Stimulated activated naive CD8-positive, alpha-beta T cell treated with anti-CD3 and anti-CD28 coated beads, Interleukin-15, Interleukin-2, amounts not matched to agents 100 ng/mL and 50 ng/mL, for 24 hours (primary cell): Measurements from ENCODE around the gene SMURF2.
A peak's percentile ranks its signal among the peaks of the same experiment; 100 is the strongest.
"Not testable (repeated sequence)": the region's sequence is repeated elsewhere in the genome, so short reads cannot be mapped to it uniquely, and the experiment has no call there.

Experiments
- H3K27ac Mint-ChIP-seq: one replicate; pipeline ENCODE4 v1.8.0; 2021; ENCODE audit warnings: mild to moderate bottlenecking, mixed read lengths
- H3K27me3 Mint-ChIP-seq: one replicate; pipeline ENCODE4 v1.8.0; 2021; ENCODE audit warnings: mixed read lengths
- H3K36me3 Mint-ChIP-seq: one replicate; pipeline ENCODE4 v1.8.0; 2021; ENCODE audit warnings: low read depth, mixed read lengths
- H3K4me1 Mint-ChIP-seq: one replicate; pipeline ENCODE4 v1.8.0; 2021; ENCODE audit warnings: low read depth, mixed read lengths
- H3K4me3 Mint-ChIP-seq: one replicate; pipeline ENCODE4 v1.8.0; 2021; ENCODE audit warnings: mild to moderate bottlenecking, mixed read lengths
- H3K9me3 Mint-ChIP-seq: one replicate; pipeline ENCODE4 v1.8.0; 2021; ENCODE audit warnings: mixed read lengths

SMURF2 gene

DNA sequence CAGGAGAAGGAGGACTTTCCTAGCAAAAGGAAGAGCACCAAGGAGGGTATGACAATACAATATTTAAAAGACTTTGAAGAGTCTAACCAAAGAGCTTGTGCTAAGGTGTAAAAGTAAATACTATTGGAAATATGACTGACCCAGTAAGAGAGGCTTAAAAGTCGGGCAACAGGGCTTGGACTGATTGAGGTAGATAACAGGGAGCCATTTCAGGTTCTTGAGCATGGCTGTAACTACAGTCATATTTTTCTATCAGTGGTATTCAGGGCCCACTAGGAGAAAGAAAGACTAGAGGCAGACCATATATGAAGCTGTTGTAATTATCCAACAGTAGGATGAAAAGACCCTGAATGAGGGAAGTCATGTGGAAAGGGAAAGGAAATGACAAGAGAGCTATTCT lies 62.3 kb downstream of the SMURF2 start:
- Mint-ChIP-seq H3K4me3 (peak overlapping the region; percentile 78), H3K36me3 (peaks cover 11% of the 10 kb centered on the region), H3K27ac (peak overlapping the region; percentile 77), H3K4me1 (peaks cover 41% of the 10 kb centered on the region), H3K9me3 (no peaks in the 10 kb centered on the region), H3K27me3 (no peaks in the 10 kb centered on the region)

- H3K4me1 Mint-ChIP-seq, result peaks cover 41% of the 10 kb centered on the region
- peak overlapping the region; percentile 77 for H3K27ac Mint-ChIP-seq
- H3K9me3 Mint-ChIP-seq, result no peaks in the 10 kb centered on the region
- H3K36me3 Mint-ChIP-seq, result peaks cover 11% of the 10 kb centered on the region
- H3K4me3 Mint-ChIP-seq, result peak overlapping the region; percentile 78
- H3K27me3 Mint-ChIP-seq, result no peaks in the 10 kb centered on the region
Observed at GRCh38 chr17:64599187-64599676, 62.9 kb downstream of the SMURF2 start.

DNA sequence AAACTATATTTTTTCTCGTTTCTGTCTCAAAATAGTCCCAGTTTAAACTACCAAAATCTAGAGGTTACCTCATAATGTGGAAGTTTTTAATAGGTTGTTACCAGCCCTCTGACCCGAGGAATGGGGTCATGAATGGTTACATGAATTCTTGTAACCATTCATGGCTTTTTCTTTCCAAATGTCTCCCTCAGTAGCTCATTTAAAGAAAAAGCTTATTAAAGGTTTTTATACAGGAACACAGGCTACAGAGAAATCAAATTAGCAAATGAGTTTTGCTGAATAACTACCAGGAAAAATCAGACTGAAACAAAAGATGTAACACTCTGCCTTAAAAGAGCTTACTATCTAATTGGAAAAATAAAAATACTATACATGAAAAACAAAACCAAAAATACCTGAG lies 63.4 kb downstream of the SMURF2 start:
- H3K36me3 Mint-ChIP-seq, result peaks cover 11% of the 10 kb centered on the region
- peaks cover 41% of the 10 kb centered on the region for H3K4me1 Mint-ChIP-seq
- peak overlapping the region; percentile 77 for H3K27ac Mint-ChIP-seq
- peak overlapping the region; percentile 78 for H3K4me3 Mint-ChIP-seq
- H3K27me3 Mint-ChIP-seq, result no peaks in the 10 kb centered on the region
- H3K9me3 Mint-ChIP-seq, result no peaks in the 10 kb centered on the region

DNA sequence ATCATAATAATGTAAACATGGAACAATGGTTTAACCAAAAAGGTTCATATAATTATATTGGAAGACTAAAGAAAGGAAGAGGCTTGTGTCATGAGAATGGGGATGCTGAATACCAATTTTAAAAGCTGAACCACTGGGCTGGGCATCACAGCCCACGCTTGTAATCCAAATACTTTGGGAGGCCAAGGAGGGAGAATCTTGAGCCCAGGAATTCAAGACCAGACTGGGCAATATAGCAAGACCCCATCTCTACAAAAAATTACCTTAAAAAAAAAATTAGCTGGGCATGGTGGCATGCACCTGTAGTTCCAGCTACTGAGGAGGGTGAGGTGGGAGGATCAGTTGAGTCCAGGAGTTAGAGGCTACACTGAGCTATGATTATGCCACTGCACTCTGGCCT lies 65.1 kb downstream of the SMURF2 start:
- H3K36me3 Mint-ChIP-seq, result peaks cover 19% of the 10 kb centered on the region
- H3K4me3 Mint-ChIP-seq, result no peak overlapping the region
- no peaks in the 10 kb centered on the region for H3K27me3 Mint-ChIP-seq
- no peaks in the 10 kb centered on the region for H3K9me3 Mint-ChIP-seq
- no peak overlapping the region for H3K27ac Mint-ChIP-seq
- peaks cover 38% of the 10 kb centered on the region for H3K4me1 Mint-ChIP-seq

GRCh38 chr17:64596439-64596838 lies 65.7 kb downstream of the SMURF2 start:
- Mint-ChIP-seq H3K4me1 (peaks cover 43% of the 10 kb centered on the region), H3K27me3 (no peaks in the 10 kb centered on the region), H3K27ac (no peak overlapping the region), H3K4me3 (no peak overlapping the region), H3K36me3 (peaks cover 24% of the 10 kb centered on the region), H3K9me3 (no peaks in the 10 kb centered on the region)

DNA sequence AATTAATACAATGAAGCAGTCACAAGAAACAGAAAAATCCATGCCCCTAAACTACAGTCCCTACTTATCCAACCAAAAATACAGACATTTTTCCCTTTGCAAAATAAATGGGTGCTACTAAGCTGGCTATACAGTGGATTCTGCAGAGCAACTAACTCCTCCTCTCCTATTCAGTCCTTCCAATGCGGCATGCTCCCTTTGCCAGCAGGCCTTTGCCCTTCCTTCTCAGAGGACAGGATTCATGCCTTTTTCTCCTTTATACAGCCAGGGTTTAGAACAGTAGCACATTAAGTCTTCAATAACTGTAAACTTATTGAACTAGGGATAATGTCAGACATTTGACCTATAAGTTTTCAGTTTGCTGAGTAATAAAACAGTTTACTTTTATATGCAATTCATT lies 70.2 kb downstream of the SMURF2 start:
- Mint-ChIP-seq H3K27me3 (no peaks in the 10 kb centered on the region), H3K4me3 (no peak overlapping the region), H3K27ac (no peak overlapping the region), H3K9me3 (no peaks in the 10 kb centered on the region), H3K36me3 (peaks cover 22% of the 10 kb centered on the region), H3K4me1 (peaks cover 17% of the 10 kb centered on the region)

DNA sequence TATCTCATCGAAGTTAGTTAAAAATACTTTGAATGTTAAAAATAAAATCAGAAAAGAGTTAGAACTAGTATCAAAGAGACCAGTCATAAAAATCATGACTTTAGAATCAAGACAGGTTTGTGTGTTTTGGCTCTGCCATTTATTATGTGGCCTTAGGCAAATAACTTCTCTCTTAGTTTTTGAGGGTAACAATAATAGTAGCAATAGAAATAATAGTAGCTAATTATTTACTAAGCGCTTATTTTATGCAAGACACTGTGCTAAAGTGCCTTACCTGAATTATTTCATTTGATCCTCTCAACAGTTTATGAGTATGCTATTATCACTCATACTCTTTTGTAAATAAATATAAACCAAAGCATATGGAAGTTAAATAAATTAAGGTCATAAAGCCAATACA lies 77.0 kb downstream of the SMURF2 start:
- Mint-ChIP-seq H3K4me3 (no peak overlapping the region), H3K4me1 (peaks cover 13% of the 10 kb centered on the region), H3K9me3 (no peaks in the 10 kb centered on the region), H3K36me3 (peaks cover 15% of the 10 kb centered on the region), H3K27me3 (no peaks in the 10 kb centered on the region), H3K27ac (no peak overlapping the region)

DNA sequence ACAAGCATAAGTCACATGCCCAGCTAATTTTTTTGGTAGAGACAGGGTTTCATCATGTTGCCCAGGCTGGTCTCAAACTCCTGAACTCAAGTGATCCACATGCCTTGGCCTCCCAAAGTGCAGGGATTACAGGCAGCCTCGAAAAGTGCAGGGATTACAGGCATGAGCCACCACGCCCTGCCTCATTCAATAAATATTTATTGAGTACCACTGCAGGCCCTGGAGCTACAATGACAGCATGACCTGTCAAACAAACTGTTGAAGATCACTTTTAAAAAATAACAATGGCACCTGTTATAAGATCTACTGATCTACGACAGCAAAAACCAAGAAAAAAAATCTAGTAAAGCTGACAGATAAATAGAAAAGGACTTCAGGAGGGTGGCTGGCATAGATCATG lies 79.1 kb downstream of the SMURF2 start:
- no peak overlapping the region for H3K27ac Mint-ChIP-seq
- no peaks in the 10 kb centered on the region for H3K9me3 Mint-ChIP-seq
- H3K36me3 Mint-ChIP-seq, result peaks cover 22% of the 10 kb centered on the region
- H3K27me3 Mint-ChIP-seq, result no peaks in the 10 kb centered on the region
- H3K4me1 Mint-ChIP-seq, result peaks cover 17% of the 10 kb centered on the region
- H3K4me3 Mint-ChIP-seq, result no peak overlapping the region

DNA sequence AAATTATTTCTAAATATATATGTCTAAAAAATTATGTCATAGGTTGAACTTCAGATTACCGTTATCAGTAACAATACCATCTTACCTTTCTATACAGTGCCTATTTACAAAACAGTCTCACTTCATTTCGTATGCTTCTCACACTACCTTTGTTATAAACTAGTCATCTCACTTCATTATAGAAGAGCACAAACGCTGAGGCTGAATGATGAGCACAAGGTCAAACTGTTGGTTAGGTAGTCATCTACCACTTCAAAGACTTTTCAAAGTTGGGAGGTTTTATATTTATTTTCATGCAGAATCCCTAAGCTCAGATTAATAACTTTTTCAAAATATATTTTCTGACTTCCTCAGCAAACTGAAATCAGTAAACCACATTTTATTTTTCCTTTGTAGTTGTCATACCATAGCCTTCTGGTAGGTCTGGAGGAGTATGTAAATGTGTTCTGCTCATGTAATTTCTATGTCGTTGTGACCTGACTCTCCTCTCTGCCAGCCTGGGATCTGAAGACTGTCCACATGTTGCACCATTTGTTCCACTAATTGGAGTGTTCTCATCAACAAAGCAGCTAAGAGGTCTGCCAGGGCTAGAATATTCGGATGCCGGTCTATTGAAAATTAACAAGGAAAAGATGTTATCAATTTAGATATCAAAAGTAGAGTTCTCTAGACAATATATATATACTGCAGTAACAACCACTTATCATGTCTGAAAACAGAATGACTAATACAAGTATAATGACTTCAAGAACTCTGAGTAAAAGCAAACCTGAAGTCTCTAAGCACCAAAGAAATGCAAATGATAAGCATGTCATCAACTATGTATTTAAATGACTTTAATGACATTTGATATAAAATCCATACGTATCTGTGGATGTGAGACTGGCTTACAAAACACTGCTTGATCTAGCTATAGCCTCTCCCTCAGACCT lies 81.5 kb downstream of the SMURF2 start:
- peak overlapping the region; percentile 33 for H3K4me3 Mint-ChIP-seq
- H3K4me1 Mint-ChIP-seq, result peaks cover 17% of the 10 kb centered on the region
- no peaks in the 10 kb centered on the region for H3K27me3 Mint-ChIP-seq
- H3K27ac Mint-ChIP-seq, result peak overlapping the region; percentile 84
- H3K36me3 Mint-ChIP-seq, result peaks cover 35% of the 10 kb centered on the region
- H3K9me3 Mint-ChIP-seq, result no peaks in the 10 kb centered on the region

DNA sequence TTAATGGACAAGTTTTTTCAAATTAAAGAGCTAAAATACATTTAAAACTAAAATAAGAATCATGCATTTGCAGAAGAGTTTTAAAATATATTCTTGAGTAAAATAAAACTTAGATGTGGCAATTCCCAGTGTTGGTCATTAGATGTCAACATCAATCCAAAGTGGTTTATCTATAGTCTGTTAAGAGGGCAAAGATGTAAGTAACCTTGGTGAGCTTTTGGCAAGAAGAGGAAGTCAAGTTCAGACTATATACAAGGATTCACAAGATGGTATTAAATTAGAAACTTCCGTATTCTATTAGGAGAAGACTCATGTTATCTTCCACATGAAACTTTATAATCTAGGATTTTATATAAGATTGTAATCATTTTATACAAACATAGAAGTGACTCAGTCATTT lies 82.2 kb downstream of the SMURF2 start:
- Mint-ChIP-seq H3K36me3 (peaks cover 35% of the 10 kb centered on the region), H3K27me3 (no peaks in the 10 kb centered on the region), H3K9me3 (no peaks in the 10 kb centered on the region), H3K4me3 (no peak overlapping the region), H3K27ac (no peak overlapping the region), H3K4me1 (peaks cover 17% of the 10 kb centered on the region)

- not testable (repeated sequence) for H3K4me3 Mint-ChIP-seq, H3K27ac Mint-ChIP-seq, H3K27me3 Mint-ChIP-seq, H3K9me3 Mint-ChIP-seq
- H3K4me1 Mint-ChIP-seq, result peaks cover 38% of the 10 kb centered on the region
- peaks cover 24% of the 10 kb centered on the region for H3K36me3 Mint-ChIP-seq
Observed at GRCh38 chr17:64577025-64577424, 85.1 kb downstream of the SMURF2 start.

DNA sequence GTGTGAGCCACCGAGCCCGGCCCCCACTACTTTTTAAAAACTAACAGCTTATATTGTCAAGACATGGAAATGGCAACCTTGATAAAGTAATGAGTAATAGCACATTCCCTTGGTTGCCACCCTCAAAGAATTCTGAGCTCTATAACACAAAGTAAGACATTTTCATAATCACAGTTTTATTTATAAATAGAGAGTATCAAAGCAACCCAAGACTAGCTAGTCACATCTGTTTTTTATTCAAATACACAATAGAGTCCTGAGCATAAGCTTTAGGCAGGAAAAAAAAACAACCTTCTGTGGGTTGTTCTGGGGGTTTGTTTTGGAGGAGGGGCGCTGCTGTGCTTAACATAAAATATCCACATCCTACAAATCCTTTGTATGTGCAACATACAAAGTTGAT lies 86.7 kb downstream of the SMURF2 start:
- Mint-ChIP-seq H3K9me3 (no peaks in the 10 kb centered on the region), H3K4me3 (no peak overlapping the region), H3K4me1 (peaks cover 26% of the 10 kb centered on the region), H3K27me3 (no peaks in the 10 kb centered on the region), H3K36me3 (peaks cover 29% of the 10 kb centered on the region), H3K27ac (no peak overlapping the region)

GRCh38 chr17:64574646-64575045 lies 87.5 kb downstream of the SMURF2 start:
- Mint-ChIP-seq H3K4me3 (no peak overlapping the region), H3K27ac (no peak overlapping the region), H3K4me1 (peaks cover 21% of the 10 kb centered on the region), H3K27me3 (no peaks in the 10 kb centered on the region), H3K9me3 (no peaks in the 10 kb centered on the region), H3K36me3 (peaks cover 29% of the 10 kb centered on the region)

- H3K9me3 Mint-ChIP-seq, result no peaks in the 10 kb centered on the region
- no peaks in the 10 kb centered on the region for H3K27me3 Mint-ChIP-seq
- peaks cover 24% of the 10 kb centered on the region for H3K36me3 Mint-ChIP-seq
- peaks cover 21% of the 10 kb centered on the region for H3K4me1 Mint-ChIP-seq
- H3K27ac Mint-ChIP-seq, result peak overlapping the region; percentile 58
- no peak overlapping the region for H3K4me3 Mint-ChIP-seq
Observed at GRCh38 chr17:64573214-64573613, 88.9 kb downstream of the SMURF2 start.

- Mint-ChIP-seq H3K9me3 (no peaks in the 10 kb centered on the region), H3K4me1 (peaks cover 21% of the 10 kb centered on the region), H3K36me3 (peaks cover 20% of the 10 kb centered on the region), H3K27ac (peak overlapping the region; percentile 72), H3K4me3 (no peak overlapping the region), H3K27me3 (no peaks in the 10 kb centered on the region)
Observed at GRCh38 chr17:64572682-64573154, 89.4 kb downstream of the SMURF2 start.
